ENCODE measurements around the gene DENND1A.

DENND1A gene

DNA sequence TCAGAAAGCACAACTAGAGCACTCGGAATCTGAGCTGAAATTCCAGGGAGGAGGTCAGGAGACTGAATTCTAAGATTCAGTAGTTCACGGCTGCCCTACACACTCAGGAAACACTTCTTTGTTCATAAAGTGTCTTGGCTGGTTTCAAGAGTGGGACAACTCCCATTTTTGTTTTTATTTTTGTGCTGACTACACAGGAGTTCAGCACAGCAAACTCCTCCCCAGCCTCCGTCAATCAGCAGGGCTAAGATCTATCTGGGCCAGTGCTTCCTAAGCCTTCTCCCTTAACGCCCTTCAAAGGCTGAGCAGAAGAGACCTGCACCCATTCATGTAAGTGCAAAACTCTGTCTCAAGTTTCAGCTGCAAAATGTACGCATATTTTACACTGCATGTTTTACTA, 323.8 kb downstream of the DENND1A start:
- DNase-seq: no peak

DNA sequence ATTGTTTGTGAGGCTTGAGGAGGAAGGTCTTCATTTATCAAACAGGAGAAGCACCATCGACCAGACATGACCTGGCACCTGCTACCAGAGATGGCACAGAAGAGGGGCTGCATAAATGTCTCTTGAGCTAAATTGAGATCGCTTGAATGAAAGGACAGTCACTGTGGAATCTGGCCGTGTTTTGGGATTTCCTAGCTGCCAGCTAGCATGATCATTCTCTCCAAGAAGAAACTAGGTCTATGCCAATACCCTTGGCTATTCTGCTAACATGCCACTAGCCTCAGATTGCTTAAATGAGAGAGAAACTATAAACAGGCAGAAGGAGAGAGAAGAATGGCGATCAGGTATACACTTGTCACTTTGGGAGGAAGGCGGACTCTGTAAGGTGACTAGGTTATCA, 324.6 kb downstream of the DENND1A start:
- no peak for DNase-seq

DNA sequence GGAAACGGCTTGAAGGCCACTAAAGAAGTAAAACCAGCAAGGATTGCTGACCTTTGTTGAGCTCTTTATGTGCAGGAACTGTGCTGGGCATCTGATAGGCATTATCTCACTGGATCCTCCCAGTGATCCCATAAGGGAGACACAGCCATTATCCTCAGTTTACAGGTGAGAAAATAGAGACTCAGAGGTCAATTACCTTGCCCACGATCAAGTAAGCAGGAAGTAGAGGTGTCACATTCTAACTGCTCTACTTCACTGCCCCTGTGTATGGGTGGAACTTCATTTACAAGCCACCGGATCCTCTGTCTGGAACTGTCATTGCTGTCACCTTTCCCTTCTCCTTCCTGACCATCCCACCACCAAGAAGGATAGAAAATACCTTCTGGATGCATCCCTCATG, 325.1 kb downstream of the DENND1A start:
- no peak for DNase-seq

DNA sequence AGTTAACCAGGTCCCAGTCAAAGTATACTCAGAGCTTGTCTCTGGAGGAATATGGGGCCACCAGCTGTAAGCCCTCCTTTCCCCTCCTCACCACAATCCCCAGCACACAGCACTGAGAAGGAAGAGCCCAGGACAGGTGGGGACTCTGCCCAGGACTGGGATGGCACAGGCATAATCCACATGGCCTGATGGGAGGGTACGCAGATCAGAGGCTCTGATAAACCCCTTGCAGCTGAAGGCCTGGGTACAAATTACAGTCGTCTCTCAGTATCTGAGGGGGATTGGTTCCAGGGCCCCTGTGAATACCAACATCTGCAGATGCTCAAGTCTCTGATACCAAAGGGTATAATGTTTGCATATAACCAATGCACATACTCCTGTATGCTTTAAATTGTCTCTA, 328.1 kb downstream of the DENND1A start:
- no peak for DNase-seq

DNA sequence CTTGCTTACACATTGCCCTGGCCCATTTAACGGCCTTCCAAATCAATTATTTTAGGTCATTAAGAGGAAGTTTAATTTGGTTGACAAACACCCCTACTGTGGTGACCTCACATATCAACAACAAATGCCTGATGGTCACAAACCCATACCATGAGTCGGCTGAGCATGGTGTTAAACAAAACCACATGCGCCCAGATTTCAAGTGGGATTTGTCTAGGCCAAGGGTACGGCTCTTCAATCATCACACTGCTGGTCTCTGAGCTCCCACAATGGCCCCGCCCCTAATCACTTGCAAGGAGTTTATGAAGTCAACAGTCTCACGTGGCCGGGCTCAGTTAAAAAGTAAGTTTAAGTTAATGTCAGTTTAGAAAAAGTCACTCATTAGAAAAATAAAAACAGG, 330.1 kb downstream of the DENND1A start:
- DNase-seq: no peak

DNA sequence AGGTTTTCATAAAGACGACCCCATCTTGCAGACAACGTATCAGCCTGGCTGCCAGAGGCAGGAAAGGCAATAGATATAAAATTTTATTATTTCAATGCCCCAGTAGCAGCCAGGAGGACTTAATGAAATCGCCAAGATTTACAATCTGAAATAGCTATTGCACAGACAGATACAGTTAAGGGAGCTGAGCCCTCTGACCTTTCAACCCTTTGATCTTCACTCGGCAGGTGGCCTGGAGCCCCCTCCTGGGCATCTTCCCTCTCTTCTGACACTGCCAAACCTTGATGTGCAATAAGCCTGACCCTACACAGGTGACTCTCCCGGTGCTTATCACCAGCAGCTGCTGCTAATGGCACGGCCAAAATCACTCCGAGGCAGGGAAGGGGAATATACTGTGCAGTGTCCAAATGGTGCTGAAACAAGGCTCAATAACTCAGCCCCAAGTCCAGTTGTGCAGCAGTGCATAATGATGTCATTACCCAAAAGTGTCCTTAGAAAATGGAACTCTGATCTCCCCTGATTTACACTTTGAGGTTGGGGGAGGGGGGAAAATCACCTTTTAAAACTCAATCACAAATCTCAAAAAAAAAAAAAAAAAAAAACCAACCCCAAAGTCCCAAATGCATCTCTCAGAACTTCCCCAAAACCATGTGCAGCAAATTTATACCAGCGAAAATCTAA, 331.9 kb downstream of the DENND1A start:
- no peak for DNase-seq

DNA sequence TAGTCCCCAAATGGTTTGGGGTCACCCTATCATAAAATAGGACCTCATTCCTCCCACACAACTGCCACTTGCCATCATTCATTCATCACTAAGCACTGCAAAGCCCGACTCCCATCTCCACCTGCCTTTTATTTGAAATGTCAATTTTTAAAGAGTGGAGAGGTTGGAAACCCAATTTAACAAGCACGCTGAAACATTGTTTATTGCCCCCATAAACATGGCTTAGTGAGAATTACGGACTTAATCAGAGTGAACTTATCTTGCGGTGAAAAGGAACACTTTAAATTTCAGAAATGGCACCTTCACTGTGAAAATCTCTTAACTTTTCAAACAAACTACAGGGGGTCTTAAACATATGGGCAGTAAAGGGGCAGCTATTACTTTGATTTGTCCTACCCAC, 332.9 kb downstream of the DENND1A start:
- DNase-seq: no peak

DNA sequence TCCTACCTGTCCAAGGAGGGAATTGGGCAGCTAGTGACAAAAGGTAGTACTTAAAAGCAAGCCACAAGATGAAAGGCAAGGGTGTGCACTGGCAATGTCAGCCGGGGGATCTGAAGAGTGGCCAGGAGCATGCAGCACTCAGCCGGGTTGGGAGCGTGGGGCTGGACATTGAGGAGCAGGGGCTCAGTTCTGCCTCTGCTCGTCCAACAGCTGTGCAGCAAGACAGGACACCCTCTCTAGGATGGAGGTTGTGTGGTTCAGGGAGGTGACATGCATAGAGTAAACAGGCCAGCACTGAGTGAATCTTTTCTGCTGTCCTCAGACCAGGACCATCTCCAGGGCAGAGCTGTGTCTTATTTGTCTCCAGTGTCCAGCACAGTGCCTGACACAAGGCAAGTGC, 338.6 kb downstream of the DENND1A start:
- no peak for DNase-seq

DNA sequence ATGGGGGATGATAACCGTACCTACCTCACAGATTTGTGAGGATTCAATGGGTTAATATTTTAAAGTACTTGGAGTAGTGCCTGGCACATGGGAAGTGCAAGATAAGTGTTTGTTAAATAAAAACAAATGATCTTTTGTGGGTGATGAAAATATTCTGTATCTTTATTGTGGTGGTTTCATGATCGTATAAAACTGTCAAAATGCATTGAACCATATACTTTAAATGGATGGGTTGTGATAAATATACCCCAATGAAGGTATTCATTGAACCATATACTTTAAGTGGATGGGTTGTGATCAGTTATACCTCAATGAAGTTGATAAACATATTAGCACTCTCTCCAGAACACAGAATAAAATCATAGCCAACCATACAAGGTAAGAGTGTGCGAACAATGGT, 339.4 kb downstream of the DENND1A start:
- DNase-seq: no peak

DNA sequence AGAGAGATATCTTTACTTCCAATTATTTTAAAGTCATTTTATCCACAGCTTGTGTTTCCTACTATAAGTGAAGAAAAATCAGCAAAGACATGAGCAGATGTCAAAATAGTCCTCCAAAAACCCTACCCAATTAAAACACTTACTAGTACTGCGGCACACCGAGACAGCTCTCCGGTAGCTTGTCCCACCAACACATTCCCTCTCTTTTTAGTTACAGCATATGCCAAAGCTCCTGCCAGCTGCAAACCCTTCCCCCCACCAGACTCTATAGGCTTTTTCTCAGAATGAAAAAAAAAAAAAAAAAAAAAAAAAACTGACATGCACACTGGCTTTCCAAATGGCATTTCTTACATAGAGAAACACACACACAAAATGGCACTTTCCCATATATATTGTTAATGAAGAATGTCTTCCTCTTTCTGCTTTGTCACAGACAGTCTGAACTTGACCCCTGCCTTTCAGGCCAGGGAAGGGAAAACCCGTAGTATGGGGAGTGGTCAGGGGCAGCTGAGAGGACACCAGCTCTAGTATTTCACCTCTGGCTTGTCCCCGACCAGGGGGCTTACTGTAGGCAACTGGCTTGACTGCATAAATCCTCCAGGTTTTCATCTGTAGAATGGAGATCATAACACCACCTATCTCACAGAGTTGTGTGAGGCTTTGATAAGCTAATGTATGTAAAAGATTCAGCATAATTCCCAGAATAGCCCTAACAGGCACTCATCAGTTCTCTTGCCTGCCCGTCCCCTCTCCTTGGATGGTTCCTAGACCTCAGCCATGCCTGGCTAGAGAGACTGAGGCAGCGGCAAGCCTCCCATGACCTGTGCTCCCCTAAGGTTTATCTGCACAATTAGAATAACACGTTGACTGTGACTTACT, 340.3 kb downstream of the DENND1A start:
- DNase-seq: no peak

DNA sequence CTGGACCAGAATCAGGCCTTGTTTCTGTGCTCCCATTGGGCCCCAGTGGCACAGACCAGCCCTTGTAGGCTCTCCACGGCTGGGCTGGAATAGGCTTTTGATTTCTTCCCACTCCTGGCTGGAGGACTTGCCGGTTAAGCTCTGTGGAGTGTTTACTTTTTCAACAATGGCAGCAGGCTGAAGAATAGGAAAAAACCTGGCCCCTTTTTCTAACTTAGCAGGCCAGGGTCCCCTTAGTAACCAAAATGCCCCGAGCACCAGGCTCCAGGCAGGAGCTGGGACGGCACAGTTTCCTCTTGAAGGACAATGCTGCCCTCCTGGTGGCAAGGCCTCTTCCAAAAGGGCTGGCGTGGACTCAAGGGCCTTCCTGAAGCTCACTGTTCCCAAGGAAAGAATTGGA, 343.7 kb downstream of the DENND1A start:
- DNase-seq: no peak

DNA sequence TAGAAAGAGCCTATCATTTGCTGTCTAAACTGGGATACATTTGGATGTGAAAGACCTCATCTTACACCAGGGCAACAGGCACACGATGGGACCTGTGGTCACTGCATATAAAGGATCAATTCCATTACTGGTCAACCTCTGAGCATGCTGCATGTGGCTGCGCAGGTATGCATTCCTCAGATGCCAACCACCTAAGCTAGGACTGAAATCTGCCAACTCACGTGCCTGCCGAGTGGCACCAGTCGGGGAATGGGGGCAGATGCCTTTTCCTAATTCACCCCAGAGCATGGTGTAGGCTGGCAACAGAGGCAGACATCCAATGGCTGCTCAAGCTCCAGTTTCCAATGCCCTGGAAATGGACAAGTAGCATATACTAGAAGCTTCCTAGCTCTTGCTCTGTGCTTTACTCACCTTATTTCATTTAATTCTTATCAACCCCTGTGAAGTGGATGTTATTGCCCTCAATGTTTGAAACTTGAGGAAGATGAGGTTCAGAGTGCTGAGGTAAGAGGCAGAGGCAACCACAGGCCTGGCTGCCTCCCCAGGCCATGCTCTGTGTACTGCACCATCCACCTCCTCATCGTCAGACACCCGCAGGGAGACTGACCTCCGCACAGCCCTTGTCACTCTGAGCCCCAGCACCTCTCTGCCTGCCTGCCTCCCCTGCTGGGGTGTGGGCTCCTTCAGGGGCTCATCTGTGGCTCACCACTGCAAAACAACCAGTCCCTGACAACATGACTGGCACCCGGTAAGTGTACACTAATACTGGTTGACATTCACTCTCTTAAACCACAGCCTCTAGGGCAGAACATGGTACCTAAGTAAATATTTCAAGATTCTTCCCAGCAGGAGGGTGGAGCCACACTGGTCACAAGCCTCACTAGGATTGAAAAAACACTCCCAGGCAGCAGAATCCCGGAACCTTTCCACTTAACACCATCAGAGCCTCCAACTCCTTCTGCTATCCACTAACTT, 345.4 kb downstream of the DENND1A start:
- DNase-seq: no peak

DNA sequence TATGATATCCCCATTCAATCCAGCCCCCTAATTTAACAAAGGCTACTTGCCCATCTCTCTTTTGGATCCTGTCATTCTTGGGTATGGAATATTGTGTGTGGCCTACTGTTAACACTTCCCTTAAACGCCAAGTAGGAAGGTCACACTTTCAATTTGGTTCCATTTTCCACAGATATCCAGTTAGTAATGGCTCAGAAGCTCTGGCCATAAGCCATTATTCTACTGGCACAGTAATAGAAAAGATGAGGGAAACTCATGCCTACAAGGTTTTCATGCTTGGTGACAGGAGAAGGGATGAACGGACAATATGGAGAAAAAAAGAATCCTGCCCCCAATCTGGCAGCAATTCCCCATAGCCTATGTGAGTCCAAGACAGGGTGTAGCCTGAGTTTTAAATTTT, 346.3 kb downstream of the DENND1A start:
- no peak for DNase-seq

DNA sequence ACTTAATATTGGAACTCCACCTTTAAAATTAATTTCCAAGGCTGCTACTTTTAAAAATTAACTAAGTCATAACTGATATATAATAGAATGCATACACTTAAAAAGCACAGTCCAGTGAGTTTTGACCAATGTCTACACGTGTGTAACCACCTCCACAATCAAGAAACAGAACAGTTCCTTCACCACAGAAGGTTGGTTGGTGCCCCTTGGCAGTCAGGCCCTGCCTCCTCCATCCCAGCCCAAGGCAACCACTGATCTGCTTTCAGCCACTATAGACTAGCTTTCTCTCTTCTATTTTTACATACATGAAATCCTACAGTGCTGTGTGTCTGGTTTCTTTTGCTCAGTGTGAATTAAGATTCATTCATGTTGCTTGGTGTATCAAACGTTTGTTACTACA, 358.7 kb downstream of the DENND1A start:
- no peak for DNase-seq

DNA sequence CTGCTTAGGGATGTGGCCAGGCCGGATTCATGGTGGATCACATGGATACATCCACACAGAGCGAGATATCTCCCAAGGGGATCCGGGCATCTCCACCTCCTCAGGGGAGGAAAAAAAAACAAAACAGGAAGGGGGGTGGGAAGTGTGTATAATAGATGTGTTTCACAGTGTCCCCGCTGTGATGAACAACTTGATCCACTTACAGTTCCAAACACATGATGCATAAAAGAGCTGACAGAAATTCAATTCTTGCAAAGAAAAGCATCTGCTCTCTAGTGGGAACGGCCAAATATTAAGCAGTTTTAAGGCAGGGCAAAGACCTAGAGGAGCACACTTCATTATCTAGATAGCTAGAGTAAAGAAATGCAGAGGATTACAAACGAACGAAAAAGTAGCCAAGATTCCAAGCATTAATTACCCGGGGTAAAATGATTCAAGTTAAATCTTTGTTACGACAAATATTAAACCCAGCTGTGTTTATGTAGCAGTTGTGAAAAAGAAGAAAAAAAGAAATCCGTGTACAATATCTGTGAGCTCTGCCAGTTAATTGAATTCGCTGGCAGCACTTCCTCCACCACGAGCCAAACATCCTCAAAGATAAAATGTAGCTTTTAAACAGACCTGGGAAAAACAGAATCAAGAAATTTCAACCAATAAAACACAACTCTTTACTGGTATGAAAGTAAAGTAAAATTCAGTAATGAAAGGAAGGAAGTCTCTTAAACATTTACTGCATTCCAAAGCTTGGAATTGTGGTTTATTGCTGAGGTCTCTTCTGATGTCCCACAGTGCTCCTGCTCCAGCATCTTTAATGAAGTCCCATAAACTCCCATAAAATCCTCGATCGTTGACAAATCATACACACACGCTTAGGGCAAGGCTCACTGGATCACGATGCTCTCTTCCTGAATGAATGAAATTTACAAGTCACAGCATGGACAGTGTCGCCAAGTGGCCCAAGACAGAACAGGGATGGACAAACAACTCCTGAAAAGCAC, 360.9 kb downstream of the DENND1A start:
- peak; percentile 66 to 82 for DNase-seq

DNA sequence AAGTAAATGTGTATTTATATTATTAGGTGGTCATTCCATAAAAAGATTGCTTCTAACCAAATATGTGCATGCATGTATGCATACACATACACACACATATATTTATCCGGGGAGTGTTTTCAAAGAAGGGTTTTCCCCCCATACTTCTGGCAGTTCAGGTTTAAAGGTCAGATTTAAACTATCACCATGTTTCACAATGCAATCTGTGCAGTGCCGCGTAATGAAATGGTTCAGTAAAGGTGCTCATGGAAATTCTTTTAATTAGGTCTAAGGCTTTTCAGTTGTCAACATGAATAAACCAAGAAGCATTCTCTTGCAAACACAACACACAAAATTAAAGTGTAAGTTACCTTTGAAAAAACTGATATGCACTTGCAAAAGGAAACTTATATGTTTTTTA, 362.9 kb downstream of the DENND1A start:
- no peak for DNase-seq

DNA sequence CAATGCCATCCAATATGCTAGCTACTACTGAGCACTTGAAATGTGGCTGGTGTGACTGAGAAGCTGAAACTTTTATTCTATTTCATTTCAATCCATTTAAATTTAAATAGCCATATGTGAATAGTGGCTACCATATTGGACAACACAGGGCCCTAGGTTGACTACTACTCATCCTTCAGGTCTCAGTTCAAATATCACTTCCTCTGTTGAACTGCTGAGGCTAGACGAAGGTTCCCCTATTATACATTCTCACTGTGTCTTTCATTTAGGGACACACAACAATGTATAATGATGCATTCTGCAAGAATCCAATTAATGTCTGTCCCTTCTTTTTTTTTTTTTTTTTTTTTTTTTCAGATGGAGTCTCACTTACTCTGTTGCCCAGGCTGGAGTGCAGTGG, 365.3 kb downstream of the DENND1A start:
- no peak for DNase-seq

DNA sequence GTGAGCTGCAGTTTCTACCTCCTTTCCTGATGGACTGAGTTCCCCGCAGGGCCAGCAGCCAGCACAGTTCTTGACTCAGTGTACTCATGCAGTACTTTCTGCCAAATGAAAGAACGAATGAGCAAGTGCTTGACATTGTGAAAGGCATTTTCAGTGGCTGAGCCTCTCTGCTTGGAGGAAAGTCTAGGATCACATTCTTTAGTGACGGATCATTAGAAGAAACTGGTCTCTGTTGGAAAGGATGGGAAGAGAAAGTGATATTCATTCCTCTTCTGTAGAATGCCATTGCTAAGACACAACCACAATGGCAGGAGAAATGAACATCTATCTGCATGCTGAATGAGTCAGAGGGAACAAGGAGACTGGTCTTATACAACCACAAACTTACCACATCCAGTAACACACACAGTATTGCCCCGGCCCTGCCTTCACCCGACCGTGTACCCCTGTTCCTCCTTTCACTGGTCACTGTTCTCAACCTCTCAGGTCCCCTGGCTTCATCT, 367.0 kb downstream of the DENND1A start:
- no peak for DNase-seq

DNA sequence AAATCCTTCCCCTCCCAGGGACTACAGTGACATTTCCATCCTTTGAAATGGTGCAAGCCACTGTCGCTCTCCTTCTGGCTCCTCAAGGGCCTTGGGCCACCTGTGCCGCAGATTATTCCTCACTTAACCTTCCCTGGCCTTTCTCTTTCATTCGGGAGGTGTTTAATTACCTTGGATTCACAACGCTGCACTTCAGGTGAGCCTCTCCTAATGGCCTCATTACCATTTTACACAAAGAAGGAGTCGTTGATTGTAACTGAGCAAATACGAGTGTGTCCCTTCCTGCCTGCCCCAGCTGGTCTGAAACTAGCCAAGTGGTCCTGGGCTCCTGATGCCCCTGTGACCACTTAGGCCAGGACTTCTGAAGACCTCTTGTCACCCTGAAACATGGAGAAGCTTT, 368.9 kb downstream of the DENND1A start:
- no peak for DNase-seq

DNA sequence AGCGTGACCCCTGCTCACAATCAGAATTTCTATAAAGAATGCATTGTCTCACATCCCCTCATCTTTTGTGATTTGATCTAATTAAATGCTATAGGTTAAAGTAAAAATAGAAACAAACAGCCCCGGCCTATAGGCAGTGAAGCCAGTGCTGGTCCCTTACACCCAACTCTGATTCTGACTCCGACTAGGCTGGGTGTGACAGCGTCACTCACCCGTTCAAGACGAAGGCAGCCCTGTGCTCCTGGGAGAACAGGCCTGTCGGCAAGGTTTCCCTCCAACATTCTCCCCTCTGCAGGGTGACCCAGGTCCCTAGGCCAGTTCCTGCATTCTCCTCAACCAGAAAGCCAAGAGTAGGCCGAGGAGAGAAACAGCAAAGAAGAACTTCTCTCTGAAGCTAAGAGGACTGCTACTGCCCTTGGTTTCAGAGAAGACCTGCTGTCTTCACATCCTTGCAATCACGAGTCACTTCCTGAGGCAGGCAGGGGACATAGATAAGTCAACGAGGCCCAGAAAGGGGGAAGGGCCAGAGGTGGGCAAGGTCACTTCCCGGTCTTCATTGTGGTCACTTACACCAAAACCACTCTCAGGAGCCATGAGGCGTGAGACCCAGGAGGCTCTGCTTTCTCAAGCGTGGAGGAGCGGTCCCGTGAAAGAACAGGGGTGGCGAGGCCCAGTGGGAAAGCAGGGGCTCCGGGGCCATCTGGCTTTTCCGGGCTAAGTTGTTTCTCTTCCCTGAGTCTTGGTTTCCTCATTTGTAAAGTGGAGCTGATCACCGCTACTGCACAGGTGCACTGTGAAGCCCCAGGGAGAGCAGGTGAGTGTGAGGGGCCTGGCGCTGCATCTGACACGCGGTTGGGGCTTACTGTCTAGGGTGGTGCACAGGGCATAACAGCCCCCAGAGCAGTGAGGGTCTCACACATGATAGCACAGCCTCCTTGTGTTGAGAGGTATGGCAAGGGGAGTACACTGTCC, 373.2 kb downstream of the DENND1A start:
- DNase-seq: no peak

DNA sequence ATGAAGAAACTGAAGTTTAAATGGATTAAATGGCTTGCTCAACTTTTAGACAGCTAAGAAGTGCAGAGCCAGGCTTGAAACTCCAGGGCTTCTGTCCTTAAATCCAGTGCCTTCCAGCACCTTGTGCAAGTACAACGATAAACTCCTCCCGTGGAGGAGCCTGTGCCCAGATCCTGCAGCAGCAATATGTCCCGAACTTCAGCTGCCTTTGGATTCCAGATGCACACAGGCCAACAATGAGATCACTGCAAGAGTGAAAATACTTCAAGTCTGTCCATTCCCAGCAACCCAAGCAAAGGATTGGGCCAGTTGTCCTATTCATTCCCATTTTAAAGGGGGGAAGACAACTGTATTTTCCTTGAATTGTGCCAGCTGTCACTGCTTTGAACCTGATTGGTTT, 374.3 kb downstream of the DENND1A start:
- no peak for DNase-seq

All from NCI-H446 (cell line).